GM18909 (cell line): ENCODE measurements around the gene CRAT.
"Not testable (repeated sequence)": the region's sequence is repeated elsewhere in the genome, so short reads cannot be mapped to it uniquely, and the experiment has no call there.

Source experiments
- ATAC-seq: cut with Tn5 transposase; IDR thresholded peaks from one replicate; pipeline ENCODE4 v1.9.1; 2021; ENCODE audit warnings: mild to moderate bottlenecking; ENCODE audit not compliant: unreplicated experiment, poor library complexity

The CRAT gene

GRCh38 chr9:129113645-129114304, 3.2 kb upstream of the CRAT start:
- no peak for ATAC-seq

- ATAC-seq: not testable (repeated sequence)
Observed at GRCh38 chr9:129112526-129112925, 1.9 kb upstream of the CRAT start.

DNA sequence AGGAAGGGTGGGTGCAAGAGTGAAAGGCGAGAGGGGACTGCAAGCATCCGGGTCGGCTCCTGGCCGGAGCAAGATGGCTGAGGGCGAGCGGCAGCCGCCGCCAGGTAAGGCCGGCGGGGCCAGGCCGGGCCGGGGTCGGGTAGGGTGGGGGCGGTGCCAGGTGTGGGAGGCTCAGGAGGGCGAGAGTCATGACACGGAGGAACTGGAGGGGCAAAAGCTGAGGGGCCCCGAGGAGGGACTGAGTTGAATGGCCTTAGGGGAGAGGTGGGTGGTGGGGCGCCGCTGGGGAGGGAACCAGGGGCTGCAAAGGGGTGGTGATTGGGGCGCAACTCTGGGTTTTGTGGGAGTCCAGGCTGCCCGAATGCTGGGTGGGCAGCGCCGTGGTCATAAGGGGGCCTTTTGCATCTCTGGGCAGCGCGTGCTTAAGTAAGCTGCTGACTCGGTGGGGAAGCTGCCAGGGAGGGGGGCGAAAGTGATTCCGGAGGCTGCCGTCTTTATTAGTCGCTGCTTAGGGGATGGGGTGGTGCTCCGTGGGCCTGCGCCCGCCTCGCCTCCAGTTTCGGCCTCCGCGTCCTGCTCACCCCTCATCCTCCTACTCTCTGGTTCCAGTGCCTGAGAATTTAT, 1.0 kb upstream of the CRAT start:
- ATAC-seq: no peak

DNA sequence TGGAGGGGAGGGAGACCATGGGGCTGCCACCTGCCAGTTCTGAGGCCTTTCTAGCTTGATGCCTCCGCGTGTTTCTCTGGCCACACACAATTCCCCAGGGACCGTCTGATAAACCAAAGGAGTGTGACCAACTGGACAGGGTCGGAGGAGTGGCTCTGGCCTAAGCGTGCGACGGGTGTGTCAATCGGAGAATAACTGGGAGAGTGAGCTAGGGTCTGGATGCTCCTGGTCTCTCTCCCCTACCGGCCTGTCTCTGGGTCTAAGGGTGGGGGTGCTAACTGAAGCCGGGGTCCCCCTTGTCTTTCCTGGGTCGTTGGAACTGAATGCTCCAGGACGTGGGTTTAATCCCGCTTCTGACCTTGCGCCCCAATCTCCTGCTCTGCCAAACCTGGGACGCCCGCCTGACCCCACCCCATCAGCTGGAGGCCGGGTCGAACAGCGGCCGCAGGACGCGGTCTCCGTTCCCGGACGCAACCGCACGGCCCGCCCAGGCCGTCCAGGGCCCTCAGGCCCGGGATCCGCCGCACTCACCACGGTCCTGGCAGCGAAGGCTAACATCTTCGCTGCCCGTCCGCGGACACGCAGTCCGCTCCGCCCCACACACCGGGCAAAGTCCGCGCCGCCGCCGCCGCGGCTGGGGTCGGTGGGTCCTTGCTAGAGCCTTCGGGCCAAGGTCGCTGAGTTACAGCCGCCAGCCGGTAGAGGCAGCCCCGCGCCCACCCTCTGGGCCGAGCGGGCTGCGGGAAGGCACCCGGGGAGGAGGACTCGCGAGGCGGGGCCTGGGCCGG, 447 bp downstream of the CRAT start:
- no peak for ATAC-seq

DNA sequence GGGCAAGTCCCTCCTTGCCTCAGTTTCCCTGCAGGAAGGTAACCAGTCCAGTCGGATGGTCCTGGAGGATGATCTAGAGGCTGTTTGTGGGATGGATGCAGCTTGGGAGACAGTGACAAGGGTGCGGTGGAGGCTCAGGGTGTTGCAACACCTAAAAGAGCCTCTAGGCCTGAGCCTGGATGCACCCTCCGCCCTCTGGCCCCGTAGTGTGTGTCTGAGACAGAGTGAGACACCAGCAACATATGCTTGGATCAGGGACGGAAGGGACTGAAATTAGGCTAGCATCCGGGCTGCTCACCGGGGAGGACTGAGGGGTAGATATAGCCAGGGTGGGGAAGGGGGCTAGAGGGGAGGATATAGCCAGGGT, 1.1 kb downstream of the CRAT start:
- ATAC-seq: no peak

DNA sequence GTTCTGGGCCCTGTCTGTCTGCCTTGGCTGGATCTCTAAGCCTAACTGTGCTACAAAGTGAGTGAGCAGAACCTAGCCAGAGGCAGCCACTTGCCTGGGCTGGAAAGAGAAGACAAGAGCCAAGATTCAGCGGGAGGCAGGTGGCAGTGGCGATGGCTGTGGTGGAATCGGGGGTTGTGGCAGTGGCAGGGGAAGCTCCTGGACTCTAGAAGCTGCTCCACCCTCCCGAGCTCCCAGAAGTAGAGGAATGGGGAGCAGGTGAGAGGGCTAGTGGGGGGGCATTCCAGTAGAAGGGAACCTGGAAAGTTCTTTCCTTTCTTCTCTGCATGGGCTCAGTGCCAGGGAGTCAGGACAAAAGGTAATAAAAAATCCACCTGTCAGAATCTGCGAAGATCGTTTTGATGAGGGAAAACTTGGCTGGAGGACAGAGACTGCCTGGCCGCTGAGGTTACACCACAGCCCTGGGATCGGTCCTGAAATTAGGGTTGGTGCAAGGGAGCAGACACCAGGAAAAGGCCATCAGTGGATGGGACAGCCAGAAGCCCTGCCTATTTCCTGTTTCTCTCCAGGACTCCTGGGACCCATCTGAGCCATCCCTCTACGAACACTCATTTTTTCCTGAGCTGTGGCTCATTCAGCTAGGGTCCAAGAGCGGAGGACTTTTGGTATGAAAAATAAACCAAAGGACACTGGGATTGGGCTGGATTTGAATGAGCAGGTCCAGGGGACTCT, 1.6 kb downstream of the CRAT start:
- no peak for ATAC-seq

DNA sequence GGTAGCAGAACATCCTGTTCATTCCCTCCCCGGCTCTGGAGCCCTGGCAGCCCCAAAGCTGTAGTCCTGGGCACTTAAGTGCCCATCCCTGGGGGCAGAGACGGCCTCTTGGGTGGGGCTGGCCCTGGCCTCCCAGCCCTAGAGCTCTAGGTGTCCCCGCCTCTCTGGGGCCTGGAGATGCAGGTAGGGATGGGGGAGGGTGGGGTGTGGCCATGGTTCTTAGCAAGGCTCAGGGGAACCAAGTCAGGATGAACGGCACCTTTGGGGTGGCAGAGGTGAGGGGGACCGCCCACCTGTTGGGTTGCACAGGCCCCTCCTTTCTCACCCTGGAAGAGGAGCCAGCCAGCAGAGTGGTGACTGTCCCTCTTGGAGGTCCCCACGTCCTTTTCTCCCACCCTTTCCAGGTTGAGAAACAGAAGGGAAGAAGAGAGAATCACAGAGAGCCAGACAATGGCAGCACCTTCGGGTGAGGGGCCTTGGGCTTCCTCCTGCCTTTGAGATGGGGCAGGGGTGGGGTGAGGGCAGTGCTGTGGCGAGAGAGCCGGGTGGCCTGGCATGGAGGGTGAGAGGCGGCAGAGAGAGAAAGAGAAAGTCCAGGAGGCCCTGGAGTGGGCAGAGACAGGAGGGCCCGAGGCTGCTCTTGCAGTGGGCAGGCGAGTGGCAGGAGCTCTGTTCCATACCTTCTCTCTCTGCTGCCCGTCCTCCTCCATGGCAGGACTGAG, 2.3 kb downstream of the CRAT start:
- ATAC-seq: no peak

DNA sequence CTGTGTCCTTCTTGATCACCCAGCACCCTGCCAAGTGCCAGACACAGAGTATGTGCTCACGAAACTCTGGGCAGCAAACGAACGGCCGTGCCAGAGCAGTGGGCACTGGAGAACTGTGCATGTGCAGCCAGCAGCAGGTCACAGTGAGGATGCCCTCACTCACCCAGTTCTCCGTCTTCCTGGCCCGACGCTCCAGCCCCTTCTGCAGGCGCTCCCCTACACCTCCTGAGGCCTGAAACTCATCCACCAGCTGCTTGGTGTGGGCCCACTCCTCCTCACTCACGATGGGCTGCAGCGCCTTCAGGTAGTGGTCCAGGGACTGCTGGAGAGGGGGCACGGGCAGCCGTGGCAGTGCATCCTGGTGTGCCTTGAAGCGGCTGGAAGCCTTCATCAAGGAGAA, 2.9 kb downstream of the CRAT start:
- ATAC-seq: no peak

GRCh38 chr9:129105857-129106694, 4.5 kb downstream of the CRAT start:
- ATAC-seq: no peak

DNA sequence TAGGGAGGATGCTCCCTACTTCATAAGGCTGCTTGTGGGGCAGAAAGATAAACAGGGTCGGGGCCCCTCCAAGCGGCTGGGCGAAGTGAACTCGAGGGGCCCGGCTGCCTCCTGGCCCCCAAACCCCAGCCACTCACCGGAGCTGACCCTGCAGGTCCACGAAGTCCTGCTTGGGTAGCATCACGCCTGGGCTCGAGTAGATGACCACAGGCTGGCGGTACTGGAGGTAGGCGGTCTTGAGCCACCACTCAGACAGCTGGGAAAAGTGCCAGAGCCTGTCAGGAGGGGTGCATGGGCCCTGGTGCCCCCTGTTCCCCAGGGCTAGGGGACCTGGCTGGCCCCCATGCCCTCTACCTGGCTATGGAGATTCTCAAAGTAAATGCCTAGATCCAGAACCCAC, 6.5 kb downstream of the CRAT start:
- no peak for ATAC-seq

DNA sequence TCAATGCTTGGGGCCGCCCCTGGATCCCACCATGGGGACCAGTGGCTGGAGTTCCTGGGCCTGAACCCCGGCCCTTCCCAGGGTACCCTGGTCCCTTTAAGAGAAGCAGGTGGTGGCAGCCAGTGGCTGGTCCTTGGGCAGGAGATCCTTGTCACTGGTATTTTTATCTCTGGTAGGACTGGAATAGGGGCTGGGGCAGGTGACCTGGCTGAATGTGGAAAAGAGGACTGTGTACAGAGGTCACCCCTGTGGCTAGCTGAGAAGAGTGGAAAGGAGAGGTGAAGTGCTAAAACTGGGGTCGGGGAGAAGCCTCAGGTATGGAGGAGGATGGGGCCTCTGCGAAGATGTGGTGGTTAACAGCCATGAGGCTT, 7.0 kb downstream of the CRAT start:
- no peak for ATAC-seq

- no peak for ATAC-seq
Observed at GRCh38 chr9:129102791-129103594, 7.6 kb downstream of the CRAT start.

GRCh38 chr9:129102095-129102525, 8.5 kb downstream of the CRAT start:
- no peak for ATAC-seq

DNA sequence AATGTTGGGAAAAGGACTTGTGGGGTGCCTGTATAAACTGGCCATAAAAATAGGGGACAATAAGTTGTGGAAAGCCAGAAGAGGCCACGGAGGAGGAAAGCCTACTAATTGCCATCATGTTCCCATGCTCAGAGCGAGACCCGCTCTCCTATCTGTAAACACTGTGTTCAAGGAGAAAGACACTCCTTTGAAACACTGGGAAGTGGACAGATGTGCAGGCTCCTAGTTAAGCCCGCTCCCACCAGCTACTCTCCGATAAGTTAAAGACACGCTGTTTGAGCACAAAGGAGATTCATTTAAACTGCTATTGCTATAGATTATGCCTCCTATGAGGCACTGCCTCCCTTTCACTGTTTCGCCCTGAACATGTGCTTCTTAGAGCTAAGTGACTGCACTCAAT, 9.3 kb downstream of the CRAT start:
- no peak for ATAC-seq

GRCh38 chr9:129100383-129101169, 10.0 kb downstream of the CRAT start:
- no peak for ATAC-seq

DNA sequence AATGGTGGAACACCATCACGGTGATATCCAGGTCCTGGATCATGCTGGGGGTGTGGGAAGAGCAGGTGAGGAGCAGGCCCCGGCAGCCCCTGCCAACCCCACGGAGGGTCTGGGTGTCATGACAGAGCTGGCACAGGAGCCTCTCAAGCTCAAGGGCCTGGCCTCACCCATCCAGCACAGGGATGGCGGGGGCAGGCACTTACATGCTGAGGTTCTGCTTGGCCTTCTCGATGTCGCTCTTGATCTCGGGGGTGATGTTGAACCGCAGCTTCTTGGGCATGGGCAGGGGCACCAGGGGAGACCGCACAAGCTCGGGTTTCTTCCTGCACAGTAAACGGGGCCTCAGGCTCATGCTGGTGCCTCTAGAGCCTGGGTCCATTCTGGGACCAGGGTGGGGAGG, 12.3 kb downstream of the CRAT start:
- no peak for ATAC-seq

DNA sequence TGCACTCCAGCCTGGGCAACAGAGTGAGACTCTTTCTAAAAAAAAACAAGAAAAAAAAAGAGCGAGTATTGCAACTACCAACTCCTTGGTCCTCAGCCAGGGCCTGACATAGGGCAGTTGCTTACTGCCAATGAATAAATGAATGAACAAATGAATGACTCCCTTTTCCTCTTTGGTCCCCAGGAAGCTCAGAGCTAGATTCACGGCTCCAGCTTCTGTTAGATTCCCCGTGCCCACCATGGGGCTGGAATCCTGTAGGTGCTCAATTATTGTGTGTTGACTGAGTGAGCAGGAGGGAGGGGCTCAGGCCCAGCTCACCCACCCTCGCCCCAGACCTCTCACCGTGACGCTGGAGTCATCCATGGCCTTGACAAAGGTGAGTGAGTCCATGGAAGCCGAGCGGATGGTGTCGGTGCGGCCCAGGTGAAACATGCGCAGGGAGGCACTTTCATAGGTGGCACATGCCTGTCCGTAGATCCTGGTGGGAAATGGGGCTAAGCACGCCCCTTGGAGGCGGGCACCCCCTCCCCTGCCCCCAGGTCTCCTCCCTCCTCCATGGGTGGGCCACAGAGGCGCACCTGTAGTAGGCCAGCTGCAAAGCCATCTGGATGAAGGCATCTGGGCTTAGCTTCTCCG, 12.8 kb downstream of the CRAT start:
- no peak for ATAC-seq
